Heart left ventricle (tissue), 13 donors: ENCODE measurements around the gene ARPC1A.

ENCODE experiments used
- CTCF ChIP-seq, 12 donors: fragments of 200-600 bp; sonication (generic) in 4 of 12; IDR thresholded peaks; one replicate each; pipeline versions ENCODE4 v1.5.0 to v1.8.0; 2018 to 2022; ENCODE audit warnings: antibody characterized with exemption in 12 of 12, mild to moderate bottlenecking in 5 of 12
- POLR2A ChIP-seq, 2 donors: fragments of 450-650 bp; IDR thresholded peaks; one replicate each; pipeline ENCODE4 v1.6.1; 2017; ENCODE audit warnings: antibody characterized with exemption in 2 of 2, mild to moderate bottlenecking in 2 of 2, moderate library complexity in 2 of 2
- donor health status: ischemic (EF 13 %, LVEDD 7.1; RV severe dilation, severe dysfunction).
- donor health status: DM: no; HTN: yes; CAD: no.
- donor health status: DM: no; HTN: no; CAD: no.
- donor health status: ischemic (EF 25% LVEDD 6.9; RV normal size, moderate dysfunction).
- donor health status: ischemic (EF 25% LVEDD 5.7; RV mildly dilated, moderate dysfunction).
- donor health status: ischemic (EF 35%, LVEDD 5.7; RV mildly dilated, moderate dysfunction).
- donor health status: nonischemic (EF 11% LVEDD 7.7; RV severe dilation, severe dysfunction).
- donor health status: DM: yes; HTN: yes; CAD: no.
- donor health status: PGD.
- donor health status: ischemic (EF 29% LVEDD 5.4; RV normal size, mild dysfunction).
- donor health status: nonischemic (EF 23%, LVEDD 6.1; RV moderate dilation, normal function).

- TF ChIP-seq CTCF (IDR thresholded peaks at IDR 0.05), result peak in 2 of 12 donors; percentile 19 to 23
- peak in 1 of 2 donors; percentile 69 for TF ChIP-seq POLR2A (IDR thresholded peaks at IDR 0.05)
These were observed 82.9 kb downstream of the ARPC1A start, which contains the start of the genes BUD31 and PDAP1 for GRCh38 chr7:99408379-99409191.
